Measurements from ENCODE around the gene PDCD1. TPM values are rescaled to one million over a fixed set of nuclear protein-coding genes. Genes with fewer than 3 reads are reported as not detected.
"Not testable (repeated sequence)": the region's sequence is repeated elsewhere in the genome, so short reads cannot be mapped to it uniquely, and the experiment has no call there.

PDCD1 gene
- total and polyA plus RNA-seq, 2 donors (not counting 1 experiment from before 2014, with no cell fraction given) = not detected

GRCh38 chr2:241802421-241803318, 56.0 kb downstream of the PDCD1 start:
- H3K9me3 ChIP-seq (ENCODE audit: control insufficient read depth, insufficient read depth, low read depth, low read length) = no peaks in the 10 kb centered on the region
- H3K4me2 ChIP-seq (ENCODE audit: extremely low read depth, insufficient read depth, low read length) = no peak overlapping the region
- TF ChIP-seq CTCF (conservative IDR thresholded peaks at IDR 0.05 in 1 of 2, IDR thresholded peaks at IDR 0.05 in 1 of 2; ENCODE audit: low read depth in 1 of 2, low read length in 2 of 2) = no peak
- TF ChIP-seq EZH2 (IDR thresholded peaks at IDR 0.05; ENCODE audit: low read length, missing control alignments) = no peak
- H4K20me1 ChIP-seq (ENCODE audit: control insufficient read depth, extremely low read depth, insufficient read depth, low read length) = no peaks in the 10 kb centered on the region
- no peak overlapping the region for H2AFZ ChIP-seq (ENCODE audit: low read length)
- no peak overlapping the region for H3K9ac ChIP-seq (ENCODE audit: insufficient read depth, low read length)
- H3K4me3 ChIP-seq (replicated peaks in 1 of 4; ENCODE audit: control extremely low read depth in 1 of 4, insufficient read depth in 1 of 4, low read depth in 3 of 4, low read length in 4 of 4) = peak overlapping the region in 1 of 4 experiments; percentile 49
- no peaks in the 10 kb centered on the region for H3K79me2 ChIP-seq (ENCODE audit: control insufficient read depth, insufficient read depth, low read length)
- H3K27ac ChIP-seq (ENCODE audit: insufficient read depth, low read length) = no peak overlapping the region
- H3K27me3 ChIP-seq (ENCODE audit: control insufficient read depth, insufficient read depth, low read length) = no peaks in the 10 kb centered on the region
- no peak for DNase-seq (ENCODE audit: low read depth in 2 of 2)
- no peaks in the 10 kb centered on the region for H3K36me3 ChIP-seq (ENCODE audit: control insufficient read depth, insufficient read depth, low read length)
- H3K4me1 ChIP-seq (ENCODE audit: control insufficient read depth, extremely low read depth, insufficient read depth, low read length) = peaks cover 5% of the 10 kb centered on the region

GRCh38 chr2:241801611-241802420, 56.9 kb downstream of the PDCD1 start:
- Histone ChIP-seq H3K4me1 (ENCODE audit: control insufficient read depth, extremely low read depth, insufficient read depth, low read length) (peaks cover 5% of the 10 kb centered on the region), H3K79me2 (ENCODE audit: control insufficient read depth, insufficient read depth, low read length) (no peaks in the 10 kb centered on the region), H3K4me2 (ENCODE audit: extremely low read depth, insufficient read depth, low read length) (no peak overlapping the region), H3K27ac (ENCODE audit: insufficient read depth, low read length) (no peak overlapping the region), H4K20me1 (ENCODE audit: control insufficient read depth, extremely low read depth, insufficient read depth, low read length) (no peaks in the 10 kb centered on the region), H2AFZ (ENCODE audit: low read length) (no peak overlapping the region), H3K9me3 (ENCODE audit: control insufficient read depth, insufficient read depth, low read depth, low read length) (no peaks in the 10 kb centered on the region), H3K36me3 (ENCODE audit: control insufficient read depth, insufficient read depth, low read length) (no peaks in the 10 kb centered on the region), H3K9ac (ENCODE audit: insufficient read depth, low read length) (no peak overlapping the region), H3K4me3 (replicated peaks in 1 of 4; ENCODE audit: control extremely low read depth in 1 of 4, insufficient read depth in 1 of 4, low read depth in 3 of 4, low read length in 4 of 4) (no peak overlapping the region), H3K27me3 (ENCODE audit: control insufficient read depth, insufficient read depth, low read length) (no peaks in the 10 kb centered on the region)
- no peak for DNase-seq (ENCODE audit: low read depth in 2 of 2)
- no peak for TF ChIP-seq EZH2 (IDR thresholded peaks at IDR 0.05; ENCODE audit: low read length, missing control alignments)
- TF ChIP-seq CTCF (conservative IDR thresholded peaks at IDR 0.05 in 1 of 2, IDR thresholded peaks at IDR 0.05 in 1 of 2; ENCODE audit: low read depth in 1 of 2, low read length in 2 of 2) = no peak

GRCh38 chr2:241800198-241800903, 58.3 kb downstream of the PDCD1 start:
- H3K79me2 ChIP-seq (ENCODE audit: control insufficient read depth, insufficient read depth, low read length); H3K27me3 ChIP-seq (ENCODE audit: control insufficient read depth, insufficient read depth, low read length); H3K4me3 ChIP-seq (replicated peaks in 1 of 4; ENCODE audit: control extremely low read depth in 1 of 4, insufficient read depth in 1 of 4, low read depth in 3 of 4, low read length in 4 of 4); H4K20me1 ChIP-seq (ENCODE audit: control insufficient read depth, extremely low read depth, insufficient read depth, low read length); H3K9ac ChIP-seq (ENCODE audit: insufficient read depth, low read length); H3K4me1 ChIP-seq (ENCODE audit: control insufficient read depth, extremely low read depth, insufficient read depth, low read length); DNase-seq (ENCODE audit: low read depth in 2 of 2); H3K27ac ChIP-seq (ENCODE audit: insufficient read depth, low read length); H3K36me3 ChIP-seq (ENCODE audit: control insufficient read depth, insufficient read depth, low read length); H3K4me2 ChIP-seq (ENCODE audit: extremely low read depth, insufficient read depth, low read length); H3K9me3 ChIP-seq (ENCODE audit: control insufficient read depth, insufficient read depth, low read depth, low read length); H2AFZ ChIP-seq (ENCODE audit: low read length): not testable (repeated sequence)

Other genes starting within 250 kb of the PDCD1 start
- gene THAP4, start 221.7 kb downstream of the PDCD1 start, total RNA-seq = 40.6 and 47.7 TPM in 2 replicates
- 19.3 and 27.7 TPM in 2 replicates for gene THAP4, start 221.7 kb downstream of the PDCD1 start, polyA plus RNA-seq
- 30.0 and 45.1 TPM in 2 replicates for gene ATG4B, start 221.2 kb downstream of the PDCD1 start, total RNA-seq
- gene ATG4B, start 221.2 kb downstream of the PDCD1 start, polyA plus RNA-seq = 76.2 and 95.6 TPM in 2 replicates
- 15.2 and 25.3 TPM in 2 replicates for gene DTYMK, start 172.1 kb downstream of the PDCD1 start, total RNA-seq
- gene DTYMK, start 172.1 kb downstream of the PDCD1 start, polyA plus RNA-seq = 19.0 and 48.3 TPM in 2 replicates
- gene ING5, start 156.9 kb downstream of the PDCD1 start, total RNA-seq = 27.4 and 30.0 TPM in 2 replicates
- gene ING5, start 156.9 kb downstream of the PDCD1 start, polyA plus RNA-seq = 15.3 and 17.4 TPM in 2 replicates
- 20.8 and 28.4 TPM in 2 replicates for gene D2HGDH, start 124.3 kb downstream of the PDCD1 start, total RNA-seq
- 4.8 and 5.7 TPM in 2 replicates for gene D2HGDH, start 124.3 kb downstream of the PDCD1 start, polyA plus RNA-seq
- 0.17 TPM in 1 of 2 replicates, not detected in the other for gene GAL3ST2, start 82.1 kb downstream of the PDCD1 start, total RNA-seq
- gene GAL3ST2, start 82.1 kb downstream of the PDCD1 start, polyA plus RNA-seq = not detected in 2 replicates
- gene NEU4, start 49.7 kb downstream of the PDCD1 start, total RNA-seq = under 0.01 TPM in 1 of 2 replicates, not detected in the other
- not detected in 2 replicates for gene NEU4, start 49.7 kb downstream of the PDCD1 start, polyA plus RNA-seq
- not detected in 2 replicates for gene RTP5, start 10.8 kb upstream of the PDCD1 start, total RNA-seq
- gene RTP5, start 10.8 kb upstream of the PDCD1 start, polyA plus RNA-seq = not detected in 2 replicates